NCI-H748 (cell line): ENCODE results near the gene PPP1R12B.
A peak's percentile ranks its signal among the peaks of the same experiment; 100 is the strongest.
"Not testable (repeated sequence)": the region's sequence is repeated elsewhere in the genome, so short reads cannot be mapped to it uniquely, and the experiment has no call there.

Source experiments
- DNase-seq: peaks from one replicate; lab custom pipeline; 2025; ENCODE audit not compliant: unreplicated experiment; lab: John Stamatoyannopoulos, UW

Gene PPP1R12B

GRCh38 chr1:202625416-202626360, 277.2 kb downstream of the PPP1R12B start:
- DNase-seq = peak; percentile 32

GRCh38 chr1:202627036-202627435, 278.5 kb downstream of the PPP1R12B start:
- peak; percentile 8 for DNase-seq

GRCh38 chr1:202627841-202628565, 279.5 kb downstream of the PPP1R12B start:
- no peak for DNase-seq

GRCh38 chr1:202628646-202629215, 280.2 kb downstream of the PPP1R12B start:
- no peak for DNase-seq

GRCh38 chr1:202629257-202629811, 280.8 kb downstream of the PPP1R12B start:
- not testable (repeated sequence) for DNase-seq

GRCh38 chr1:202630096-202630495, 281.6 kb downstream of the PPP1R12B start:
- DNase-seq = not testable (repeated sequence)

GRCh38 chr1:202630541-202630940, 282.0 kb downstream of the PPP1R12B start:
- no peak for DNase-seq

GRCh38 chr1:202631076-202631923, 282.8 kb downstream of the PPP1R12B start:
- DNase-seq = no peak

- no peak for DNase-seq
Observed at GRCh38 chr1:202632241-202632640, 283.7 kb downstream of the PPP1R12B start.

- DNase-seq = not testable (repeated sequence)
Observed at GRCh38 chr1:202636171-202636570, 287.7 kb downstream of the PPP1R12B start.

- DNase-seq = not testable (repeated sequence)
Observed at GRCh38 chr1:202637321-202638018, 289.0 kb downstream of the PPP1R12B start.

GRCh38 chr1:202638019-202638700, 289.7 kb downstream of the PPP1R12B start:
- DNase-seq = no peak

GRCh38 chr1:202638701-202639305, 290.3 kb downstream of the PPP1R12B start:
- DNase-seq = not testable (repeated sequence)

- no peak for DNase-seq
Observed at GRCh38 chr1:202639500-202639899, 291.0 kb downstream of the PPP1R12B start.

GRCh38 chr1:202642212-202642611, 293.7 kb downstream of the PPP1R12B start:
- DNase-seq = no peak
